ENCODE data around the gene ARL14EP.

DNA sequence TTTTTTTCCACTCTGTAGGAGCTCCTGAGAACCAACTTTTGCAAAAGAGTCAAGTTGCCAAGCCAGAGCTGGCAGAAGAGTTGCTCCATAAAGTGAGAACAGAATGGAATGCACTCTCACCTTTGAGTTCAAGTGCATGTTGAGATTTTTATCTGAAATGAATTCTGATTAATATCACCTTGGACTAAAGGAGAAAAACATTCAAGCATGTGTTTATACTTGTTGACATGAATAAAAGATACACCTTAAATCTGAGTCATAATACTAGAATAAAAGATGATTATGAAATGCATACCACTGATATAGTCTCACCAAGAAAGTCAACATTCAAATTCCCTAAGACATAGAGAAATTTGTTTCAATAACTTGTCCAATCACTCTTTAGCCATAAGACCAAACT, 37.8 kb downstream of the ARL14EP start:
- TF ChIP-seq, protein P1, sequence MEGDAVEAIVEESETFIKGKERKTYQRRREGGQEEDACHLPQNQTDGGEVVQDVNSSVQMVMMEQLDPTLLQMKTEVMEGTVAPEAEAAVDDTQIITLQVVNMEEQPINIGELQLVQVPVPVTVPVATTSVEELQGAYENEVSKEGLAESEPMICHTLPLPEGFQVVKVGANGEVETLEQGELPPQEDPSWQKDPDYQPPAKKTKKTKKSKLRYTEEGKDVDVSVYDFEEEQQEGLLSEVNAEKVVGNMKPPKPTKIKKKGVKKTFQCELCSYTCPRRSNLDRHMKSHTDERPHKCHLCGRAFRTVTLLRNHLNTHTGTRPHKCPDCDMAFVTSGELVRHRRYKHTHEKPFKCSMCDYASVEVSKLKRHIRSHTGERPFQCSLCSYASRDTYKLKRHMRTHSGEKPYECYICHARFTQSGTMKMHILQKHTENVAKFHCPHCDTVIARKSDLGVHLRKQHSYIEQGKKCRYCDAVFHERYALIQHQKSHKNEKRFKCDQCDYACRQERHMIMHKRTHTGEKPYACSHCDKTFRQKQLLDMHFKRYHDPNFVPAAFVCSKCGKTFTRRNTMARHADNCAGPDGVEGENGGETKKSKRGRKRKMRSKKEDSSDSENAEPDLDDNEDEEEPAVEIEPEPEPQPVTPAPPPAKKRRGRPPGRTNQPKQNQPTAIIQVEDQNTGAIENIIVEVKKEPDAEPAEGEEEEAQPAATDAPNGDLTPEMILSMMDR (conservative IDR thresholded peaks at IDR 0.05) = no peak
- TF ChIP-seq ZFX (IDR thresholded peaks at IDR 0.05) = no peak

Measured in C4-2B (cell line).